GM12891 (cell line): ENCODE measurements around the gene BCKDHA.

ENCODE experiments used
- DNase-seq: peaks from one replicate; pipeline ENCODE4 v3.0.0; 2011; ENCODE audit warnings: low spot score; ENCODE audit not compliant: insufficient read length
- FAIRE-seq: peaks from 2 replicates; lab custom pipeline; 2011; peaks lifted over from hg19 to GRCh38; lab: Jason Lieb, UNC
- PAX5 ChIP-seq: IDR thresholded peaks from 2 replicates; pipeline ENCODE4 v1.6.1; 2011; ENCODE audit warnings: low read length, moderate library complexity, mild to moderate bottlenecking; ENCODE audit not compliant: insufficient read depth, severe bottlenecking
- POLR2A ChIP-seq: IDR thresholded peaks from 2 replicates; pipeline ENCODE4 v1.6.1; 2011; ENCODE audit warnings: low read depth, low read length, control low read depth
- POLR2AphosphoS5 ChIP-seq: IDR thresholded peaks from 2 replicates; pipeline ENCODE4 v1.6.1; 2011; ENCODE audit warnings: low read depth, low read length, control low read depth
- POU2F2 ChIP-seq: IDR thresholded peaks from 2 replicates; pipeline ENCODE4 v1.6.1; 2011; ENCODE audit warnings: low read depth, mild to moderate bottlenecking, control low read depth, low read length, moderate library complexity
- SPI1 ChIP-seq: IDR thresholded peaks from 2 replicates; pipeline ENCODE4 v1.6.1; 2011; ENCODE audit warnings: low read depth, low read length, control low read depth
- TAF1 ChIP-seq: IDR thresholded peaks from 2 replicates; pipeline ENCODE4 v1.6.1; 2011; ENCODE audit warnings: low read depth, low read length, control low read depth

Gene BCKDHA

GRCh38 chr19:41422955-41423354, 25.3 kb downstream of the BCKDHA start:
- FAIRE-seq (no peak), DNase-seq (no peak)
- TF ChIP-seq POLR2A: no peak
- no peak for TF ChIP-seq PAX5
- TF ChIP-seq POU2F2: no peak
- no peak for TF ChIP-seq SPI1
- no peak for TF ChIP-seq TAF1
- TF ChIP-seq POLR2AphosphoS5: no peak

DNA sequence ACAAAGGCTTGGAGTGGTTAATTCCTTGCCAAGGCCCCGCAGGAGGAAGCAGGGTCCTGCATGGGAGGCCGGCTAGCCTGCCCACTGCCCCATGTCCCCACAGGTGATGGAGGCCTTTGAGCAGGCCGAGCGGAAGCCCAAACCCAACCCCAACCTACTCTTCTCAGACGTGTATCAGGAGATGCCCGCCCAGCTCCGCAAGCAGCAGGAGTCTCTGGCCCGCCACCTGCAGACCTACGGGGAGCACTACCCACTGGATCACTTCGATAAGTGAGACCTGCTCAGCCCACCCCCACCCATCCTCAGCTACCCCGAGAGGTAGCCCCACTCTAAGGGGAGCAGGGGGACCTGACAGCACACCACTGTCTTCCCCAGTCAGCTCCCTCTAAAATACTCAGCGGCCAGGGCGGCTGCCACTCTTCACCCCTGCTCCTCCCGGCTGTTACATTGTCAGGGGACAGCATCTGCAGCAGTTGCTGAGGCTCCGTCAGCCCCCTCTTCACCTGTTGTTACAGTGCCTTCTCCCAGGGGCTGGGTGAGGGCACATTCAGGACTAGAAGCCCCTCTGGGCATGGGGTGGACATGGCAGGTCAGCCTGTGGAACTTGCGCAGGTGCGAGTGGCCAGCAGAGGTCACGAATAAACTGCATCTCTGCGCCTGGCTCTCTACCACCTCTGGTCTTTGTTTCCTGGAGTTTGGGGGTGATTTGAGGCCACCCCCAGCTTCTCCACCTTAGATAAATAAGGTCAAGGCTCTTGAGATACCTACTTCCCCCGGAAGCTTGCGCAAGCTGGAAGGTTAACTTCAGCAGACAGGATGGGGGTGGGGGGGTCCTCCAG, 26.9 kb downstream of the BCKDHA start:
- FAIRE-seq: no peak
- TF ChIP-seq SPI1 (no peak), PAX5 (no peak), POLR2AphosphoS5 (no peak), POU2F2 (no peak), POLR2A (no peak), TAF1 (no peak)

DNA sequence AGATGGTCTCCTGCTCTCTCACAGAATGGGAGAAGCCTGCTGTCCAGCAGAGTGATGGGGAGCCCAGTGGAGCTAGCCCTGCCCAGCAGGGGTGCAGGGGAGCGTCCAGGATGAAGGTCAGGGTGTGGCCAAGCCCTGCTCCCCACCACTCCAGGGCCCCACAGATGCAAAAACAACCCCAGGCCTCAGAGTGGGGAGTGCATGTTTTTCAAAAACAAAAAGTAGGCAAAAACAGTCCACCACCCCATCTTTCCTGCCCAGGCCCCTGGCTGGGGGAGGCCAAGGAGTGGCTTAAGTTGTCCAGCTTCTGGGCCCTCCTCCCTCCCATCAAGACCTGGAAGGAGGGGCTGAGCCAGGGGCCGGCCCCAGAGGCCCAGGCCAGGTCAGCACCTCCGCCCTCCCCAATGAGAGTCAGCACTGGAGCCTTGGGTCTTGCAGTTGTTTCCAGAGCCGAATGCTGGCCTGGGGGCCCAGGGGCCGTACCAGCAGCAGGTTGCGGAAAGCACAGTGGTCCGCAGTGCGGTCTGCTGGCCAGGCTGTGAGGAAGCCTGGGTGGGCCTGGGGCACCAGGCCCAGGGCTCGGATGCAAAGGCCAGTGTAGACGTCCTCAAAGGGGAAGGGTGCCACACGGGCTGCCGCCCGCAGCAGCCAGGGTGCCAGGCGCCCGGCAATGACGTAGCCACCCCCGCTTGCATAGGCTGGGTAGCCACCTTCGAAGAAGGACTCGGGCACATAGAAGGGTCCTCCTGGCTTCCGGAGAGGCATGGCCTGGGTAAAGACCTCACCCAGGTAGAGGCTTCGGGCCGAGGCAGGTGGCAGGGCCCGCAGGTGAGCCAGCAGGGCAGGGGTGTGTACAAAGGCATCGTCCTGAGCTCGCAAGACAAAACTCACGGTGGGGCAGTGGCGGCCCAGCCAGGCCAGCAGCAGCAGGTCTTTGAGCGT, 27.8 kb downstream of the BCKDHA start:
- no peak for FAIRE-seq
- TF ChIP-seq PAX5 (no peak), SPI1 (no peak), TAF1 (no peak)

More for the DNA sequence above, 26.9 kb downstream of the BCKDHA start:
- DNase-seq: no peak

GRCh38 chr19:41426116-41426841, 28.7 kb downstream of the BCKDHA start:
- no peak for TF ChIP-seq POLR2AphosphoS5
- no peak for TF ChIP-seq POU2F2
- TF ChIP-seq POLR2A: no peak
- TF ChIP-seq SPI1: no peak
- TF ChIP-seq PAX5: no peak
- no peak for TF ChIP-seq TAF1
- DNase-seq (no peak), FAIRE-seq (no peak)

More for the DNA sequence above, 27.8 kb downstream of the BCKDHA start:
- no peak for DNase-seq

- TF ChIP-seq PAX5 (no peak), POU2F2 (no peak), TAF1 (no peak), POLR2AphosphoS5 (no peak), POLR2A (no peak), SPI1 (no peak)
- FAIRE-seq (no peak), DNase-seq (peak; percentile 60)
Measured at GRCh38 chr19:41426952-41427646, 29.5 kb downstream of the BCKDHA start, which contains the start of gene B3GNT8. TSS of gene B3GNT8 (minus strand) at chr19:41427374. CDS start at chr19:41426778, 596 bp downstream.

- FAIRE-seq: no peak
- DNase-seq: no peak
Measured at GRCh38 chr19:41427647-41428480, 30.2 kb downstream of the BCKDHA start.

DNA sequence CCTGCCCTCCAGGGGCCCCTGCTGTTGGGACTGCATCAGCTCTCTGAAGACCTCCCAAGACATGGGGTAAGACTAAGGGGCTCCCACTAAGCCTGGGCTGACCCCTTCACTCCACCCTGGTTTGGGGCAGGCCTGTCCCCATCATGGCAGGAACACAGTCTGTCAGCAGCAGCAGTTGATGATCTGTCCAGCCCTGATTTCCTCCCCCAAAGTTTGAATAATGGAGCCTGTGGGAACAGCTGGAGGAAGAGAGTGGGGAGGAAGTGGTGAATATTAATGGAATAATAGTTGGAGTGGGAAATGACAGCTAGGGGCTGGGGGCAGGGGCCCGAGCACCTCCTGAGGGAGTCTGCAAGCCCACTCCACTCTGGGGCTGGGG, 30.9 kb downstream of the BCKDHA start:
- no peak for TF ChIP-seq SPI1
- TF ChIP-seq POLR2A: no peak
- no peak for TF ChIP-seq POU2F2
- no peak for TF ChIP-seq POLR2AphosphoS5
- no peak for TF ChIP-seq TAF1
- TF ChIP-seq PAX5: no peak
- no peak for DNase-seq
- no peak for FAIRE-seq

More at GRCh38 chr19:41427647-41428480, 30.2 kb downstream of the BCKDHA start:
- no peak for TF ChIP-seq SPI1
- TF ChIP-seq POLR2AphosphoS5: peak; percentile 21; the same call in 1 of the 2 replicates
- no peak for TF ChIP-seq PAX5
- no peak for TF ChIP-seq TAF1
- no peak for TF ChIP-seq POLR2A
- TF ChIP-seq POU2F2: no peak

DNA sequence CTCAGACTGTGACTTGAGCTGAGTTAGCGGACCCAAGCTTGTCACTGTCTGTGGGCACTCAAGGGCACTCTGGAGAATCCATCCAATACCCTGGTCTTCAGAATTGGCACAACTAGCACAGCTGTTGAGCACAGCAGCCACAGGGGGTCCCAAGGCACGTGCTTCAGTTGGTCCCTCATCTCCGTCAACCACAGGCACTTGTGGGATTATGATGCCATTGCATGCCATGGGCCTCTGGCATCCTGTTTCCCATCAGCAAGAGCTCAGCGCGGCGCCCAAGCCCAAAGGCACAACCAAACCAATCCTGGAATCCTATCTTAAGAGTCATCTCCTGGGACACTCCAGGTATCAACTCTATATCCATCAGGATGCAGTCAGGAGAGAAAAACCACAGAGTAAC, 33.3 kb downstream of the BCKDHA start:
- DNase-seq: no peak
- no peak for TF ChIP-seq PAX5
- TF ChIP-seq POLR2AphosphoS5: 0 out of 2 replicates have a peak, but pooled peaks have one; percentile 1
- no peak for FAIRE-seq
